ENCODE measurements around the gene MIEN1. TPM values are rescaled to one million over a fixed set of nuclear protein-coding genes. Genes with fewer than 3 reads are reported as not detected.

Gene MIEN1
- polyA plus RNA-seq, 3 donors: 61.7 to 141 (median 124) TPM

GRCh38 chr17:39763051-39763820, 32.9 kb upstream of the MIEN1 start:
- DNase-seq: no peak
- Histone ChIP-seq H3K9ac (ENCODE audit: insufficient read depth, low read length, poor library complexity, severe bottlenecking) (no peak overlapping the region), H3K4me2 (replicated peaks; ENCODE audit: extremely low read depth, low read length, poor library complexity, severe bottlenecking) (no peak overlapping the region), H3K27ac (ENCODE audit: low read depth in 1 of 2, low read length in 2 of 2) (no peak overlapping the region), H3K36me3 (replicated peaks in 1 of 2; ENCODE audit: control insufficient read depth in 1 of 2, insufficient read depth in 2 of 2, low read length in 2 of 2) (no peaks in the 10 kb centered on the region), H3K4me3 (replicated peaks in 1 of 3; ENCODE audit: low read depth in 2 of 3, low read length in 3 of 3) (no peak overlapping the region), H2AFZ (ENCODE audit: insufficient read depth, low read depth, low read length, poor library complexity, severe bottlenecking) (no peak overlapping the region), H4K20me1 (ENCODE audit: insufficient read depth, low read length) (no peaks in the 10 kb centered on the region), H3K9me3 (replicated peaks in 1 of 2; ENCODE audit: control insufficient read depth in 1 of 2, insufficient read depth in 1 of 2, low read length in 2 of 2) (no peaks in the 10 kb centered on the region), H3K79me2 (ENCODE audit: insufficient read depth, low read length) (no peaks in the 10 kb centered on the region), H3K4me1 (ENCODE audit: control insufficient read depth in 1 of 2, insufficient read depth in 2 of 2, low read length in 2 of 2) (peaks cover 2 to 3% of the 10 kb centered on the region in 2 donors), H3K27me3 (ENCODE audit: control insufficient read depth in 2 of 2, insufficient read depth in 2 of 2, low read length in 2 of 2) (peaks cover 0 to 6% of the 10 kb centered on the region in 2 donors)
- 100% methylated on average over 1 of the region's 5 CpGs for WGBS (ENCODE audit: insufficient coverage)
- H3K4me1 Mint-ChIP-seq: peaks cover 9% of the 10 kb centered on the region
- intact Hi-C loops (cut with micrococcal nuclease): no loop called here
- H3K36me3 Mint-ChIP-seq: no peaks in the 10 kb centered on the region
- H3K27ac Mint-ChIP-seq: no peak overlapping the region
- H3K9me3 Mint-ChIP-seq: peaks cover 0 to 2% (median 0%) of the 10 kb centered on the region in 7 donors
- no peak for TF ChIP-seq CTCF (IDR thresholded peaks at IDR 0.05)
- H3K27me3 Mint-ChIP-seq (ENCODE audit: low read depth in 3 of 3): peaks cover 20 to 44% (median 24%) of the 10 kb centered on the region in 3 donors
- peak overlapping the region in 1 of 2 donors; percentile 30 for H3K4me3 Mint-ChIP-seq

GRCh38 chr17:39761861-39762496, 31.6 kb upstream of the MIEN1 start:
- Mint-ChIP-seq H3K27ac (no peak overlapping the region), H3K4me1 (peaks cover 20% of the 10 kb centered on the region), H3K9me3 (peaks cover 0 to 2% (median 0%) of the 10 kb centered on the region in 7 donors), H3K27me3 (ENCODE audit: low read depth in 3 of 3) (peaks cover 18 to 36% (median 19%) of the 10 kb centered on the region in 3 donors), H3K36me3 (no peaks in the 10 kb centered on the region), H3K4me3 (no peak overlapping the region)
- H3K27ac ChIP-seq (ENCODE audit: low read depth in 1 of 2, low read length in 2 of 2): no peak overlapping the region
- H2AFZ ChIP-seq (ENCODE audit: insufficient read depth, low read depth, low read length, poor library complexity, severe bottlenecking): no peak overlapping the region
- no peak overlapping the region for H3K4me3 ChIP-seq (replicated peaks in 1 of 3; ENCODE audit: low read depth in 2 of 3, low read length in 3 of 3)
- H3K4me2 ChIP-seq (replicated peaks; ENCODE audit: extremely low read depth, low read length, poor library complexity, severe bottlenecking): no peak overlapping the region
- no peak overlapping the region for H3K9ac ChIP-seq (ENCODE audit: insufficient read depth, low read length, poor library complexity, severe bottlenecking)
- no peak for TF ChIP-seq CTCF (IDR thresholded peaks at IDR 0.05)
- peaks cover 0 to 6% of the 10 kb centered on the region in 2 donors for H3K27me3 ChIP-seq (ENCODE audit: control insufficient read depth in 2 of 2, insufficient read depth in 2 of 2, low read length in 2 of 2)
- H3K9me3 ChIP-seq (replicated peaks in 1 of 2; ENCODE audit: control insufficient read depth in 1 of 2, insufficient read depth in 1 of 2, low read length in 2 of 2): no peaks in the 10 kb centered on the region
- H3K79me2 ChIP-seq (ENCODE audit: insufficient read depth, low read length): no peaks in the 10 kb centered on the region
- intact Hi-C loops (cut with micrococcal nuclease): no loop called here
- WGBS (ENCODE audit: insufficient coverage): 89% methylated on average over 4 of the region's 10 CpGs
- H3K4me1 ChIP-seq (ENCODE audit: control insufficient read depth in 1 of 2, insufficient read depth in 2 of 2, low read length in 2 of 2): peaks cover 10 to 12% of the 10 kb centered on the region in 2 donors
- no peaks in the 10 kb centered on the region for H4K20me1 ChIP-seq (ENCODE audit: insufficient read depth, low read length)
- no peak for DNase-seq
- no peaks in the 10 kb centered on the region for H3K36me3 ChIP-seq (replicated peaks in 1 of 2; ENCODE audit: control insufficient read depth in 1 of 2, insufficient read depth in 2 of 2, low read length in 2 of 2)
